ENCODE measurements around the gene RTL5. TPM values are rescaled to one million over a fixed set of nuclear protein-coding genes. Genes with fewer than 3 reads are reported as not detected.

The RTL5 gene
- total RNA-seq, 4 donors from 2014 or later: 8.8 to 19.0 (median 9.9) TPM

DNA sequence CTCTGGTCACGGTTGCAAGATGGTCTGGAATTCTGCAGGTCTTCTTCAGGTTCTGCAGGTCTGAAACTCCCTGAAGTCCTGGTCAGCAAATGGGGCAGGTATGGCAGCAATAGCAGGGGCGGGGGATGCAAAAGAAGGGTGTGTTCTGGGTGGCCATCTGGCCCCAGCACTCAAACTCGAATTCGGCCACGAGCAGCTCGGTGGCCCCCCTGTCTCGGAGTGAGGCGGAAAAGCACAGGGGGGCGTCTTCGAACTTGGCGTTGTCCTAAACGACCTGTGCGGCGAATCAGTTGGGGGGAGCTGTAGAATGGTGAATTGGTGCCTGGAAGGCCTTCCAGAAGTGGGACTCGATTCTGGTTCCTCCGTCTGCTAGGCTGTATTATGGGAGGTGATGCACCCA, 2.1 kb downstream of the RTL5 start:
- H3K9me3 ChIP-seq: no peaks in the 10 kb centered on the region
- H3K27me3 ChIP-seq: no peaks in the 10 kb centered on the region
- H3K27ac ChIP-seq: no peak overlapping the region
- no CpG with 5 or more reads among the region's 16 CpGs for WGBS, 2 donors (ENCODE audit: low coverage in 1 of 2)
- TF ChIP-seq, protein P1, sequence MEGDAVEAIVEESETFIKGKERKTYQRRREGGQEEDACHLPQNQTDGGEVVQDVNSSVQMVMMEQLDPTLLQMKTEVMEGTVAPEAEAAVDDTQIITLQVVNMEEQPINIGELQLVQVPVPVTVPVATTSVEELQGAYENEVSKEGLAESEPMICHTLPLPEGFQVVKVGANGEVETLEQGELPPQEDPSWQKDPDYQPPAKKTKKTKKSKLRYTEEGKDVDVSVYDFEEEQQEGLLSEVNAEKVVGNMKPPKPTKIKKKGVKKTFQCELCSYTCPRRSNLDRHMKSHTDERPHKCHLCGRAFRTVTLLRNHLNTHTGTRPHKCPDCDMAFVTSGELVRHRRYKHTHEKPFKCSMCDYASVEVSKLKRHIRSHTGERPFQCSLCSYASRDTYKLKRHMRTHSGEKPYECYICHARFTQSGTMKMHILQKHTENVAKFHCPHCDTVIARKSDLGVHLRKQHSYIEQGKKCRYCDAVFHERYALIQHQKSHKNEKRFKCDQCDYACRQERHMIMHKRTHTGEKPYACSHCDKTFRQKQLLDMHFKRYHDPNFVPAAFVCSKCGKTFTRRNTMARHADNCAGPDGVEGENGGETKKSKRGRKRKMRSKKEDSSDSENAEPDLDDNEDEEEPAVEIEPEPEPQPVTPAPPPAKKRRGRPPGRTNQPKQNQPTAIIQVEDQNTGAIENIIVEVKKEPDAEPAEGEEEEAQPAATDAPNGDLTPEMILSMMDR (IDR thresholded peaks at IDR 0.05): no peak
- TF ChIP-seq POLR2A (IDR thresholded peaks at IDR 0.05) (no peak), EP300 (IDR thresholded peaks at IDR 0.05) (no peak), POLR2AphosphoS5 (IDR thresholded peaks at IDR 0.05) (no peak)
- H3K4me3 ChIP-seq: no peak overlapping the region
- H3K36me3 ChIP-seq: peaks cover 0 to 4% of the 10 kb centered on the region in 2 donors
- ATAC-seq: no peak
- peaks cover 5 to 73% (median 8%) of the 10 kb centered on the region in 3 donors for H3K4me1 ChIP-seq

DNA sequence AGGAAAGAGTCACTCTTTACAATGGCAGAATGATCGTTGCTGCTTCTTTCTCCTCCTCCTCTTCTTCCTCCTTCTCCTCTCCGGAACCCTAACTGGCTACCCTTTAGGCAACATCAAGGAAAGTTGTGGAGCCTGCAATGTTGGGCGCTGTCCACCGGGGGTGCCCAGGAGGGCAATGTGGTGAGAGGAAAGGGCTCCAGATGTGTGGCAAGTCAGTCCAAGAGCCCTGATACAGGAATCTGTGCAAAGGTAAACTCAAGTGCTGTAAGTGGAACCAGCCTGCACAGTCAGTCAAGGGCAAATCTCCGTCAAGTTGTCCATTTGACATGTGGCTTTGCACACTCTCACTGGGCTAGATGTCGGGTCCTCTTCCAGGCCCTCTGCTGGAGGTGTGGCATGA, 2.8 kb downstream of the RTL5 start:
- WGBS, 2 donors (ENCODE audit: low coverage in 1 of 2): 33 to 47% methylated on average over 2 to 3 of the region's 6 CpGs
- TF ChIP-seq, protein P1 (IDR thresholded peaks at IDR 0.05): peak in 1 of 4 experiments; percentile 33
- TF ChIP-seq EP300 (IDR thresholded peaks at IDR 0.05): no peak
- no peaks in the 10 kb centered on the region for H3K27me3 ChIP-seq
- no peaks in the 10 kb centered on the region for H3K9me3 ChIP-seq
- peak overlapping the region in 2 of 4 donors; percentile 38 to 80 for H3K27ac ChIP-seq
- H3K36me3 ChIP-seq: no peaks in the 10 kb centered on the region
- ATAC-seq: no peak
- peaks cover 5 to 81% (median 11%) of the 10 kb centered on the region in 3 donors for H3K4me1 ChIP-seq
- no peak overlapping the region for H3K4me3 ChIP-seq

DNA sequence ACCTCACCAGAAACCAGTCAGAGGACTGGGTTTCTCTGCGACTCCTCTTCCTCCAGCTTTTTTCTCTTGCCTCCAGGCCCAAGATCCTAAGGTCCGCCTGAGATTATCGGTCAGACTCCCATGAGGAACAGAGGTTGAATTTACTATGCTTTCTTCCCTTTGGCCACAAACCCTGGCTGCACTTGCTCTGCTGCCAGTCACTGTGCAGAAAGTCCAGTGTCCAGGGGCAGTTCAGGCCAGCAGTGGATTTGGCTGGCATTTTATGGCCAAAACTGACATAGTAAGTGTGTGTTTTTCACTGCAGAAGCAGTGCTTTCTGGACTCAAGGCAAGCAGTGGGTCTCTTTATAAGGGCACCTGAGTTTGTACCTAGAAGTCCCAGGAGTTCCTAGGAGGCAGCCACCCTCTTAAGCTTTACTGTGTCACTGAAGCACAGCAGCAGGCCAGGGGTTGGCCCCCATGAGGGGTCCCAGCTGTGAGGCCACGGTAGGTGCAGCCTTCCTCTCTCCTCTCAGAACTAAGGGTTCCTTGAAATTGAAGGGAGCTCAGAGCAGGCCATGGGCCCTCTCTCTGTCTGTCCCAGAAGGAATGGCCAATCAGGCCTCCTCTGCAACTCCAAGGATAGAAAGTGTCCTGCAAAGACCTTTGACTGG, 3.4 kb downstream of the RTL5 start:
- H3K27me3 ChIP-seq: no peaks in the 10 kb centered on the region

DNA sequence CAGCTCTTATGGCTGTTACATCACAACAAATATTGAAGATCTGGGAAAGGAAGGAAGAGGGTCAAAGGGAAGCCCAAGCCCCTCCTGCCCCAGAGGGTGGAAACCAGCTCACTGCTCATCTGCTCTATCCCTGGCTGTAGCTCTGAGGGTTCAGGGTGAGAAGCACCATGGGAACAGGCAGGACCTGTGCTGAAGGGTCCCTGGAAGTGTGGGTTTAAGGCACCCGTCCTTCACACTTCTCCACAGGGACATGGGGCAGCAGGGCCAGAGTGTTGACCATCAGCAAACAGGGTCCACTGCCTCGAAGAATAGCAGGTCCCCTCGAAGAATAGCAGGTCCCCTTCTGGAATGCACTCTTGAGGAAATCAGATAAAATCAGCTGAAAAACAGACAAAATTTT, 4.4 kb downstream of the RTL5 start:
- no peaks in the 10 kb centered on the region for H3K9me3 ChIP-seq
- H3K36me3 ChIP-seq: no peaks in the 10 kb centered on the region
- no peaks in the 10 kb centered on the region for H3K27me3 ChIP-seq
- WGBS, 2 donors (ENCODE audit: low coverage in 1 of 2): 44% methylated on average over 2 of the region's 3 CpGs; no CpG with 5 or more reads in 1 of the 2 donors
- TF ChIP-seq EP300 (IDR thresholded peaks at IDR 0.05) (no peak), POLR2AphosphoS5 (IDR thresholded peaks at IDR 0.05) (no peak), POLR2A (IDR thresholded peaks at IDR 0.05) (no peak)
- TF ChIP-seq, protein P1 (IDR thresholded peaks at IDR 0.05): no peak
- H3K27ac ChIP-seq: peak overlapping the region in 3 of 4 donors; percentile 79 to 80 (median 80)
- H3K4me1 ChIP-seq: peaks cover 11 to 93% (median 18%) of the 10 kb centered on the region in 3 donors
- no peak overlapping the region for H3K4me3 ChIP-seq
- ATAC-seq: no peak

More for the DNA sequence above, 3.4 kb downstream of the RTL5 start:
- Histone ChIP-seq H3K27ac (peak overlapping the region in 3 of 4 donors; percentile 7 to 80 (median 38)), H3K4me1 (peaks cover 10 to 87% (median 17%) of the 10 kb centered on the region in 3 donors), H3K4me3 (no peak overlapping the region), H3K36me3 (no peaks in the 10 kb centered on the region), H3K9me3 (no peaks in the 10 kb centered on the region)
- WGBS, 2 donors (ENCODE audit: low coverage in 1 of 2): 57 to 66% methylated on average over 1 to 3 of the region's 4 CpGs
- ATAC-seq: no peak
- no peak for TF ChIP-seq EP300 (IDR thresholded peaks at IDR 0.05)
- TF ChIP-seq, protein P1 (IDR thresholded peaks at IDR 0.05): no peak
- no peak for TF ChIP-seq POLR2AphosphoS5 (IDR thresholded peaks at IDR 0.05)
- no peak for TF ChIP-seq POLR2A (IDR thresholded peaks at IDR 0.05)

DNA sequence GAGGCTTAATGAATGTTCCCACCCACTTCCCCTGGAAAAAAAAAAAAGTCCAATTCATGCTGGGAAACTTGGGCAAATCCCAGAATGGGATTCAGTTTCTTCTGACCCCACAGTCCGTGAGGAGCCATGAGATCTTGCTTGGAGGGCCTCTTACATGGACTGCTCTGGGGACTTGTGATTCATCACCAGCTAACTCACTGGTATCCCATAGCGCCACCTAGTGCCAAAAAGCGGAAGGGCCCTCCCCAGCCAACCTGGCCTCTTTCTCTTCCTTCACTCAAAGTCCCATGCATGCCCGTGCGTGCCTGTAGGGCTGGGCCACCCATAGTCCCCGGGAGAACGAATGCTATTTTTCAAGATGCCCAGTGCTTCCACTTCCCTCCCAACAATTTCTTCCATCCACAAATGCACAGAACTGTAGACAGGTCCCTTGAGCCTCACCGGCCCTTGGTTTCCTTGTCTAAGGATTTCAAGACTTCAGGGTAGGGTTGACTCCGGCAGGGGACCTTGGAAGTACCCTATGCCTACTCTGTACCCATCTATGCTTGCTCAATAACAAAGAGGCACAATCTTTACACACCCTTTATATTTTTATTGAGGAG, 5.1 kb downstream of the RTL5 start:
- Histone ChIP-seq H3K27ac (peak overlapping the region; percentile 79 to 89 (median 80)), H3K9me3 (no peaks in the 10 kb centered on the region), H3K4me3 (no peak overlapping the region), H3K4me1 (peaks cover 11 to 97% (median 18%) of the 10 kb centered on the region in 3 donors), H3K36me3 (no peaks in the 10 kb centered on the region), H3K27me3 (no peaks in the 10 kb centered on the region)
- TF ChIP-seq, protein P1 (IDR thresholded peaks at IDR 0.05): peak; percentile 45 to 90 (median 76)
- peak; percentile 30 for TF ChIP-seq POLR2AphosphoS5 (IDR thresholded peaks at IDR 0.05)
- no peak for TF ChIP-seq POLR2A (IDR thresholded peaks at IDR 0.05)
- no peak for TF ChIP-seq EP300 (IDR thresholded peaks at IDR 0.05)
- ATAC-seq: peak; percentile 75
- 17% methylated on average over 4 to 8 of the region's 9 CpGs for WGBS, 2 donors (ENCODE audit: low coverage in 1 of 2)

Data from gastroesophageal sphincter (tissue), 4 donors.